Muscle of arm (tissue), 12 donors: Measurements from ENCODE around the gene CRYBG3. TPM values are rescaled to one million over a fixed set of nuclear protein-coding genes. Genes with fewer than 3 reads are reported as not detected.

Source experiments
- DNase-seq: peaks from one replicate; pipeline ENCODE4 v3.0.0-alpha.2; 2013
- polyA plus RNA-seq, 12 donors: library from polyadenylated mRNA; unstranded; fragments of 120-200 nt; gene quantifications; one replicate each; pipeline ENCODE4 v1.2.1, GENCODE V29; 2013; ENCODE audit not compliant: insufficient read length in 12 of 12

The CRYBG3 gene
- polyA plus RNA-seq, 12 donors: 20.0 to 32.6 (median 26.3) TPM; not detected in 1

DNA sequence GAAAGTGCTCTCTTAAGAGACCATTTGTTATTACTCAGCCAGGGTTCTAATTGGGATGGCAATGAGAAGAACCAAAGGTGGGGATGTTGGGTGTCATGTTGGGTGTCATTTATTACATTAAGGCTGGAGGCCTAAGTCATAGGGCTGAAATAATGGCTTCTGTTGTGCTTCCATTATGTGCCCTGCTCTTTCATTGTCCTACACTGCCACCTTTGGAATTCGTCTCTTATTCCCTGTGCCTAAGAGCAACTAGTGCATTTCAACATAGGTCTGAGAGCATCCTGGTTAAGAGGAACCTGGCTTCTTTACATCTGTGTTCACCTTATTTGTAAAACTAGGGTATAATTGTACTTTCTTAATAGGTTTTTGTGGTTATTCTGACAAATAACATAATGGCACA lies 118.2 kb downstream of the CRYBG3 start:
- DNase-seq: no peak

DNA sequence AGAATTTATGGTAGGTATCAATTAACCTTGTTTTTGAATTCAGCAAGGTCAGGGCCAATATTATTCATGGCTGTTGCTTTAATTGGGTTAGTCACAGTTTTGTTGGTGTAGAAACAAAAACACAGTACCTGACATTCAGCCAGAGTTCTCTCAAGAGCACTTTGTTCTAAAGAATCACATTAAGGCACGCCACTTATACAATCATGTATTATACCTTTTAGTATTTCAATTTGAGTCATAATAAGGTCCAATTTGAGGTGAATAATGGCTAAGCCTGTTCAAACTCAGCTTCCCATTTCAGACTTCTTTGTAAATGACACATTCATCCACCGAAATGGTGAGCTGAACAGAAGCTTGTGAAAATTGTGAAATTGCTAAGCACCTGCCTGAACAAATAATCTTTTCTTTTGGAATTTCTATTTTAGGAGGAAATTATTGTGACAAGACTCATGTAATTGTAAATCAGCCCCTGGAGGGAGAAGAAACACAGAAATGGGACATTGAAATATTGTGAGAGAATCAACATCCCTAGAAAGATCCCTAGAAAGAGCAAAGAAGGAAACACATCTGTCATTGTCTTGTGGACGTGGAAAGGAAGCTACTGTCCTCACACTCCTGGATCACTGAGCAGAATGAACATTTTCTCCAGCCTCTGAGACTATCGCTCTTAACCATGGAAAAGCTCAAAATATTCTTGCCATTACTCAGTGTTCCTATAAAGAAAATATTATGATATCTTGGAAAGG lies 121.2 kb downstream of the CRYBG3 start:
- DNase-seq: no peak

DNA sequence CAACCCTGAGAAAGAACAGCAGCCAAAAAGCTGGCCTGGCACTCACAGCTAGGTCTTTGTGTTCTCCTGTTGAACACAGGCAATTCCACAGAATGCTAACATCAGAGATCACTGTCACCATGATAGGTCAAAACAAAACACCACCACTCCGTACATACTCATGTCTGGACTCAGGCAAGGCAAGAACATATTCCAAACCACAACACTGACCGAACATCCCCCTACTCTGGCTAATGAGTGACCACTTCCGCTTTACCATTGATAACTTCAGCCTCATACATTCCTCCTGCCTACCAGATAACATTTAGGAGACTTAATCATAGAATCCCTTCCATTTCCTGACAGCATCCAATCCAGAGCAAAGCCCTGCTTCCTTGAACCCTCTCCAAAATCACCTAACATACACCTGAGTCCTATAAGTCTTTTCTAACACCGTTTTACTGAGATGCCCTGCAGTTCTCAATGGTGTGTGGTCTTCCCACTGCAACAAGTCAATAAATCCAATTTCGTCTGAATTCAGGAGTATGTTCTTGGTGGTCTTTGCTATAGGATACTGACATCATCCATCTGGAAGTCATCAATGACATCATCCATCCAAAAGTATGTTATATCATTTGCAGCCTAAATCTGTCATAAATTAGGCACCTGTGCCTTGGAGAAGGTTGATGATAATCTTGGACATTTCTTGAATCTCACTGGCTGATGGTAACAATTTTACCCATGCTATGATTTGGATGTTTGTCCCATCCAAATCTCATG lies 126.7 kb downstream of the CRYBG3 start:
- DNase-seq: no peak

DNA sequence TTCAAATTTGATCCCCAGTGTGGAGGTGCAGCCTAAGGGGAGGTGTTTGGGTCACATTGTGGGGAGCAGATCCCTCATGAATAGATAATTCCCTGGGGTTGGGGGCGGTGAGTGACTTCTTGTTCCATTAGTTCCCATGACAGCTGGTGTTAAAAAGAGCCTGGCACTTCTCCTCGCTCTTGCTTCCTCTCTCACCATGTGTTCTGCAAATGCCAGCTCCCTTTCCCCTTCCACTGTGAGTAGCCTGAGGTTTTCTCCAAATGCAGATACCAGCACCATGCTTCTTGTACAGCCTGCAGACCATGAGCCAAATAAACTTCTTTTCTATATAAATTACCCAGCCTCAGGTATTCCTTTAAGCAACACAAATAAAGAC lies 127.3 kb downstream of the CRYBG3 start:
- no peak for DNase-seq

DNA sequence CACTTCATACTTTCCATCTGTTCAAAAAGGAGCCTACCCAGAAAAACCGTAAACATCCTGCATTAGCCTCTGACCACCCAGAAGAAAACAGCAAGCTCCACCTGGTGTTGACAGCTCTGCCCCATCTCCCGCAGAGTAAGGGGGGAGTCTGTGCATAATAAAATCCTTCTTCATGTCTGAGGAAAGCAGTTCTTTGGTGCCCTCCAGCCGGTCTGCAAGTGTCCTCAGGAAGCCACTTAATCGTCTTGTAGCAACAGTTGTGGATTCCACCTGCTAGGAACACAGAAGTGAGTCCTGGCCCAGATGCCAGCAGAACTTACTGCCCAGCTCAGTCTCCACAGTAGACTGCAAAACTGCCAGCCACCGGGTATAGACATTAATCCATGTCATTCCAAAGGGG lies 127.9 kb downstream of the CRYBG3 start:
- no peak for DNase-seq

DNA sequence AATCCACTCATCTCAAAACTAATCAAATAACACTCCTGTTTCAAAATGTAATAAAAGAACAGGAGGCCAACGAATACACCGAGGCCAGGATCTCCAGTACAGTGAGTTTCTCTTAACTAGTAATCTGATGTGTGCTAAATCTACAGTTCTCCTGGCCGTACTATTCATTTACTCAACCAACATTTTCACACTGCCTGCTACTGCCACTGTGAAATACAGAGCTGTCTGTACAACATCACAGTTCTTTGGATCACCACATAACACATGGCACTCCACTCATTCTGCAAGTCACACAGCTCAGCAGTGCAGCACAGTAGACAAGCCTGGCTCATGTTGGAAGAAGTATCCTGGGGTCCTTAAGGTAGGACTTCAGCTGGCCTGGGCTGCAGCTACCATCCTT lies 128.5 kb downstream of the CRYBG3 start:
- DNase-seq: no peak

DNA sequence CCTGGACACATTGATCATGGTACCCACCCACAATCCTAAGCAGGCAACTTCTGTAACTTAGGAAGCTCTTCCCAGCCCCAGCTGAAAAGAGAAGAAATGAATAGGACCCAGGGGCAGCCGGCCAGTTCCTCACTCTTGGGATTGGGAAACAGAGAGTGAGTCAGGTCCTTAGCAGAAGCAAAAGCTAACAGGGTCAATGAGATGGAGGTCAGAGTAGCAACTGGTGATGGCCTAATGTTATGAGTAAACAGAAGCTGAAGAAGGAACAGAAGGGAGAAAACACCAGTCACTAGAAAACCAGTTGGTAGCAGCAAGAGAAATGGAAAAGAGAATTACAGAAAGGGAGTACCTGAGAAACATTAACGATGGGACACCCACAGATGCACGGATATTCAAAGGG lies 130.5 kb downstream of the CRYBG3 start:
- no peak for DNase-seq

DNA sequence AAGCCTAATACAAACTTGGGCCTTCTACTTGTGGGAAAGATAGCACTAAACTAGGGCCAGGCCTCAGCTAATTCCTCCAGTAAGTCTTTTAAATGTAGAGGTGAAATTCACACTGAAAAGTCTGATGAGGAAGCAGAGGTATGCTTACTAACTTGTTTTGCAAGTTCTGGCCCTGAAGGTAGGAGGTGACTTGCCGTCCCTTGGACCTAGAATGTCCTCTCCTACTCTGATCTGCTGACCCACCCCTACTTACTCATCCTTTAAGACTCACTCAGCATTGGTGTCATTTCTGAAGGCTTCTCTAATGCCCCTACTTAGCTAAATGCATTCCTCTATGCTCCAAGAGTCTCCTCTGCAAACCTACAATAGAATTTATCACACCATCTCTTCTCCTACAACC lies 131.1 kb downstream of the CRYBG3 start:
- no peak for DNase-seq

DNA sequence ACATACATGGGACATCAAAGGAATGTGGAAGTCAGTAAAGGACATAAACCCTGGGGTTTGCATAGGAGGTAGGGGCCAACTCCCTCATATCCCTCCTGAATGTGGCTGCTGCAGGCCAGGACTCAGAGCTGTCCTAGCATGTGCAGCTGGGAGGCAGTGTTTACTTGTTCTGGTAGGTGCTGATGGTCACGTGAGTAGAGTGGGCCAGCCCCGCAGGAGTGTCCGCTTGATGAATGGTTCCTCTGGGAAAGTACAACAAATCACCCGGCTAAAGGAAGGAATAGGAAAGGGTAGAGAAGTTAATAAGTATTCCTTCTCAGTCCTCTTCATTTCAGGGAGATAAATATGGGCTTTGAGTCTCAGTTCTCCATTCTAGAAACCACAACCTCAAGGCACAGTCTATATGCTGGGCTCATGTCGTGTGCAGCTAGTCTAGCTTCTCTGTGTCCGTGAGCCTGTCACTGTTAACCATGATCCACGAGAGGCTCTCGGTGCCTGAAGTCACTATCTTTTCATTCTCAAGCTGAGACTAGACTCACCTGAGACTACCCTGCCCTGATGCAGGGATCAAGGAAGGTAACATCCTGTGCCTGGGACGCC lies 132.5 kb downstream of the CRYBG3 start:
- DNase-seq: no peak

DNA sequence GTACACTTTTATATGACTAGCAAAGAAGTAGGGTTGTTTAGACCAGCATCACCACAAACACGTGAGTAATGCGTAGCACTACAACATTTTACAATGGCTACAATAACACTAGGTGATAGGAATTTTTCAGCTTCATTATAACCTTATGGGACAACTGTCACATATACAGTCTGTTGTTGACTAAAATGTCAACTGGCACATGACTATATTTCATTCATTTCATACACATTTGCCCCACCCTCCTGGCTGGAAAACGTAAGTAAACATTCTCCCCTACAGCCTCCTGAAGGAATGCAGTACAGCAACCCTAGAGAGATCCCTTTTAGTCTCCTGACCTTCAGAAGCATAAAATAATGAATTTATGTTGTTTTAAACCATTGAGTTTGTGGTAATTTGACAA lies 134.2 kb downstream of the CRYBG3 start:
- DNase-seq: no peak

DNA sequence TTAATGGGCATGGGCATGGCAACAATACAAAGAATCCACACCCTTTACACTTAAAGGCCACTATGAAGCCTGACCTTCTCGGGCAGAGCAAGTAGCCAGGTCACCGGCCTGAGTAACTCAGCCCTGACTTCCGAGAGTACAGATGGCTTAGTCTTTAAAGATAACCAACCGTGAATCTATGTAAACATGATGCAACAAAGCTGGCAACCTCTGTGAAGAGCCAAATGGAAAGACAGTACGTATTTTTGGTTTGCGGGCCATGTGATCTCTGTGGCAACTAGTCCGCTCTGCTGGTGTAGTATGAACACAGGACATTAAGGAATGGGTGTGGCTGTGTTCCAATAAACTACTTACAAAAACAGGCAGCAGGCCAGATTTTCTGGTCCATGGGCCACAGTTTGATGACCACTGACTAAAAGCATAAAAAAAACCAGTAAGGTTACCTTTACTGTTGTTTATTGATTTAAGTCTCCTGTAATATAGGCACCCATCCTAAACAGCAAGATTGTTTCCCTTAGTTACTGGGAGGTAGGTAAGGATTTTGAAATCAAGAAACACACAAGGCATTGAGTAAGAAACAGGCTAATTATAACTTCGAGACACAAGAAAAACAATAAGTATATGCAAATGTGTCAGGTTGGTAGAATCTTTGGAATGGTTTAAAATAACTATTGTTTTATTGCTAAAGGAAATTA lies 136.0 kb downstream of the CRYBG3 start:
- DNase-seq: no peak

DNA sequence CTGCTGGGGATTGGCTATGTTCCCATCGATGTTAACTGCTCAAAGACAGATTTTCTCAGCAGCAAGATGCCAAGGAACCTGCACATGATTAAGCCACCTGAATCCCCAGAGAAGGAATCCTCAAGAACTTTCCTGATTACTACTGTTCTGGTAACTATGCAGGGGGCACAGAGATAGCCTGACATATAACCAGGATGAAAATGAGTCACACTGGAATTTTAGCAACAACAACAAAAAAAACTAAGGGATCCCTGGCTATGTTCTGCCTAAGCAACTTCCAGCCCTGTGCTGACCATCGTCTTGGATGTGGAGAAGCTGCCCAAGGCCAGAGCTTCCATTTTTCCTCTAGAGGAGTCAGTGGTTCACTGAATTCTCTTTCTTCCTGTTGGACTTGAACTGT lies 136.6 kb downstream of the CRYBG3 start:
- DNase-seq: no peak

DNA sequence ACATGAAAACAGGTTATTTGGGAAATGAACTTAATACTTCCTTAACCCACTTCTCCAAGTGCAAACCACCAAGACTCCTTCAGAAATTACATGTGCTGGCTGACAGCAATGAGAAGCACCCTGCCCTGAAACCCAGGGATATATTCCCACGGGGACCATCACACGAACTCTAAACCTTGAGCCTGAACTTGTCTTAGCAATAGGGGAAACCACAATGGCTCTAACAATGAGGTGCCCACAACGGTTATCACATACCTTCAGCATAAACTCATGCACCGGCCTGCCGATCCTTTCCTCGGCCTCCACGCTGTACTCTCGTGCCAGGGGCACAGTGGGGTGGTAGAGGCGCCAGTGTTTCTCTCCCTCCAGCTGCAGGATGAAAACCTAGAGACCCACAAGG lies 137.0 kb downstream of the CRYBG3 start:
- no peak for DNase-seq

DNA sequence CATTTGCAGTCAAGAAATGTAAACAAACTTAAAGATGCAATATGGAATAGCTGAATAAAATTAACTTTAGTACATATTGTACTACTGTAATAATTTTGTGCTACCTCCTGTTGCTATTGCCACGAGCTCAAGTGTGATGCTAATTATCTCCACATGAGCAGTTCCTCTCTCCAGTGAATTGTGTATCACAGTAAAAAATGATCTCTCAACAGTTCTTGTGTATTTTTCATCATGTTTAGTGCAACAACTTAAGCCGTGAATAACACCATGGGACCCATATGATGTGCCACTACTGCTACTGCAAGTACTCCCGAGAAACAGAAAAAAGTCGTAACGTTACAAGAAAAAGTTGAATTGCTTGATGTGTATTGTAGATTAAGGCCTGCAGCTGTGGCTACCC lies 138.1 kb downstream of the CRYBG3 start:
- DNase-seq: peak; percentile 24

DNA sequence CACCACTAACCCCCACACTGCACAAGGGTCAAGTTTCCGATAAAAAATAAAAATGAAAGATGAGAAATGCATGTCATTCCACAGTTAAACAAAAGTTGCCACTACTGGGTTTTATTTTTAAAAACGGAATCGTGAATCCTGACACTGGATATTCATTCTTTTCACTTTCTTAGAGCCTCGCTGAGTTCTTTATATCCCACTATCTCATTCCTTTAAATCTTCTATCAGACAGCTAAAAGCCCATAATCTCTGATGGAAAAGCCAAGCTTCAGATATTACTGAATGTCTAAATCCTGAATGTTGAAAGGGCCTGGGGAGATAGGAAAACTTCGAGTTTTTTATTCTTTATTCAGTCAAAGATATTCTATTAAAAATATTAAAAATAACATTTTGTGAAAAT lies 138.7 kb downstream of the CRYBG3 start:
- DNase-seq: no peak

DNA sequence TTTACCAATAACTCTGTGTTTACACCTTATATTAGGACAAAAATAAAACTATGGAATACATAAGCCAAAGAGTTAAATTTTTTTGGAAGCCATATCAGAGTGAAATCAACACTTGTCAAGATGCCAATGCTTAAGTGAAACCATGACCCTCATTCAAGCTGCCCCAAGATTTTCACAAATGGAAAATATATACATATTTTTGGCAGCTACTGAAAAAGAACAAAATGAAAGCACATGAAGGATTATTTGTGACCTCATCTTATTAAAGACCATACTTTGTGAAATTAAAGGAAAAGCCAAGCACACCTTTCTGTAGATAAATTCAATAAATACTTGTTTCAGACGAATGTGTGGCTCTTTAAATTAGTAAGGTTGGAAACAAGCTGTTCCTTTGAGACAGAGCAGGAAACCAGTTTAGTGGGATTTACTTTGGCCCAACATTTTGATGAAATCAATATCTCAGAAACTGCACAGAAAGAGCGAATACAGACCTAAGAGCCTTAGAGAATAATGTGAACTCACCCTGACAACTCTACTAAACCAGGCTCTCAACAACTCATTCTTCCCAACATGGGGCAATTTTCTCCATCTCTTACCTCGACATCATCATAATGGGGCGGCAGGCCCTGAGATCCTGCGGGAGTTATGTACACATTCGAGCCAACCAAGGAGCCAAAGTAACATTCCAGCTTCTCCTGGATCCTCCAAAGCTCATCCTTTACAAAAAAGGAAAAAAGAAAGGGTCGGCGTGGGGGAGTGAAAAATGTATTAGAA lies 139.4 kb downstream of the CRYBG3 start:
- peak; percentile 75 for DNase-seq

DNA sequence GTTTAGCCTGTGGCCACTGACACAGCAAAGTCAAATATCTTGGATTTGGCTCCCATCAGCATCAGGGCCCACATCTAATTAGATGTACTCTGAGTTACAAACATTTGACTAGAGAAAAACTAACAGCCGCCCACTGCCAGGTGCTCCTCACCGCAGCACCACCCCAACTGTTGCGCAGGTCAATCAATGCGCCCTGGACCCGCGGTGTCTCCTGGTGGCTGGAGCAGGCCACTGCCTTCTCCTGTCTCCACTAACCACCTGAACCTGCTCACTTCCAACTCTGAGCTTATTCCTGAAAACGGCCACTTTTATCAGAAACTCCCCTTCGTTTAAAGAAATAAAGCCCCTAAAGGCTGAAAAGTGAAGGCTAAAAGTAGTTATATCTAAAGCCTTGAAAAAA lies 146.2 kb downstream of the CRYBG3 start:
- DNase-seq: no peak

DNA sequence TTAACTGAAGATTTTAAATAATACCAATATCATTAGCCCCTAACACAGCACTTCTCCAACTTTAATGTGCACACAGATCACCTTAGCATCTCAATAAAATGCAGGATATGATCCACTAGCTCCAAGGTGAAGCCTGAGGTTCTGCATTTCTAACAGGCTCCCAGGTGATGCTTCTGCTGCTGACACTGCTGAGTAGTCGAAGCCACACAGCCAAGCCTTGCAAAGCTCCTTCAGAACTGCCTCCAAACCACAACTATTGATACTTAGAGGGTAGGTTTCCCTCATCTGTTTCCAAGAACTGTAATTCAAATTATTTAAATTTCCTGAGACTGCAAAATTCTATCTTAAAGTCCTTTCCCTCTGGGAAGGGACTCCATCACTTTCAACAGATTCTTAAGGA lies 146.6 kb downstream of the CRYBG3 start:
- no peak for DNase-seq

DNA sequence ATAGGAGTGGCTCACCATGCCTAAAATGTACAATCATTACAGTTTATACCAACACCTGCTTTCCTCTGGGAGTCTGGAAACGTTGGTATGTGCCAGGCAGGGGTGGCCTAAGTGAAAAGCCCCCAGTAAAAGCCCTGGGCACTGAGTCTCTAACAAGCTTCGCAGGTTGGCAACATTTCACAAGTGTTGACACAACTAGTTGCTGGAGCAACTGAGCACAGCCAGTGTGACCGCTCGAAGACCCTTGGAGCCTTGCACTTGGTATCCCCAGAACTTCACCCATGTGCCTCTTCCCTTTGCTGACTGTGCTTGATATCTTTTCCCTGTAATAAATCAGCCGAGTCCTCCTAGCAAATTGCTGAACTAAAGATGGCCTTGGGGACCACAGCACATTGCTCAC lies 147.7 kb downstream of the CRYBG3 start:
- no peak for DNase-seq

DNA sequence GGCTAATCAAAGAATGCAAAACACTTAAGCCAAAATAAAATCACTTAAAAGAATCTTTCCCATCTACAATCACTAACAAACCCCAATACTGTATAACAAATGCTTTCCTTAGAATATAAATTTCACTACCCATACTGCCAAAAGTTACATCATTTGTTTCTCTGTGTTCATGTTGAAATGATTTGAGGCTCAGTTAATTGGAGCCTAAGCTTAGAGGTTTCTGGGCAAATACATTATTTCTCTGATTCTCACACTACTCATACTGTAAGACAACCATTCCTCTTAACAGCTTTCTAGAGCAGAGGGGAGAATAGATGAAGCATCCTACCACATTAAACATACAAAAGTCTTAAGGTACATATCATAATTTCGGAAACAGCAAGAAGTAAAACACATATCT lies 148.3 kb downstream of the CRYBG3 start:
- DNase-seq: peak; percentile 55

DNA sequence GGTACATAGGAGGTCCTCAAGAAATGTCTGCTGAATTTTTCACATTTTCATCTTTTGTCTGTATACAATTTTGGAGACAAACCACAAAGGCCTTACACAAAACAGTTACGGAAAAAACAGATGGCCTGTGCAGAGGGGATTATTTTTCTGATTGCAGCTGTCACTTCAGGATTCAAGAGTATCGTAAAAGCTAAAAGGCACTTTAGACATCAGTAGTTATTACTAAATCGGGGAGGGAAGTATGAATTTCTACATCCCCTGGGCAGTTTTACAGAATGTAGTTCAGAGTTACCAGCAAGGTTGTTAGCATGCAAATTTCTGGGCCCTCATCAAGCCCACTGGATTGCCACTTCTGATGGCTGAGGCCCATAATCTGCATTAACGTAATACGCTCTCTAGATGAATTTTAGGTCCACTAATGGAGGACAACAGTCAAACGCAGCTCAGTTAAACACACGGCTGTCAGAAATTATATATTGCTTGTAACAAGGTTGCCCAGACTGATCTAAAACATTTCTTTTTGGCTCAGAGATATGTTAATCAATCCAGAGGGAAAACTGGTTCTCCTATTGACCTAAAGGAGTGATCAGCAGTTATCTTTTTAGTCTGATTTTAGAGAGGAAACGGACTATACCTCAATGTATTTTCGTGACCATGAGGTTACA lies 149.3 kb downstream of the CRYBG3 start:
- peak; percentile 31 for DNase-seq
